ENCODE measurements around the gene TRUB1. TPM values are rescaled to one million over a fixed set of nuclear protein-coding genes. Genes with fewer than 3 reads are reported as not detected.

Gene TRUB1
- total and polyA plus RNA-seq, 2 of the 4 experiments (the other 2 are of a cell fraction) = 9.1 to 17.9 TPM

GRCh38 chr10:114956466-114956865, 18.5 kb downstream of the TRUB1 start:
- H2BK20ac ChIP-seq (ENCODE audit: low read depth, low read length) = no peak overlapping the region
- H3K9me3 ChIP-seq (ENCODE audit: control insufficient read depth, insufficient read depth, low read length) = no peaks in the 10 kb centered on the region
- no peak overlapping the region for H2BK5ac ChIP-seq (ENCODE audit: low read depth, low read length, poor library complexity, severe bottlenecking)
- no peak overlapping the region for H3K56ac ChIP-seq (ENCODE audit: extremely low read depth, insufficient read depth, low read length)
- H3K36me3 ChIP-seq (ENCODE audit: control insufficient read depth, insufficient read depth, low read length) = no peaks in the 10 kb centered on the region
- DNase-seq (no peak), ATAC-seq (ENCODE audit: low read depth) (no peak)
- H4K91ac ChIP-seq (ENCODE audit: insufficient read depth, low read depth, low read length) = no peak overlapping the region
- peaks cover 23 to 34% of the 10 kb centered on the region in 2 experiments for H3K79me1 ChIP-seq (ENCODE audit: low read depth in 1 of 2, low read length in 2 of 2)
- CTCF ChIA-PET = interaction anchor here (0.6 to 1.5 kb wide), 3 partner anchors 18 to 80 kb away, joined by 3 to 4 read pairs (median 3); no protein-coding TSS in a partner anchor
- H3K9me1 ChIP-seq (ENCODE audit: insufficient read depth, low read length) = peaks cover 4% of the 10 kb centered on the region
- no peak overlapping the region for H3K9ac ChIP-seq (ENCODE audit: low read depth, low read length)
- BruUV-seq (replicated peaks) = no TSS peak
- no peak overlapping the region for H3K18ac ChIP-seq (ENCODE audit: low read depth, low read length)
- no peak overlapping the region for H2AK9ac ChIP-seq (replicated peaks; ENCODE audit: low read depth, low read length, poor library complexity)
- in situ Hi-C loops (cut with MboI; ENCODE audit: low sequenced_read_pairs) (no loop called here), intact Hi-C loops (cut with micrococcal nuclease) (loop anchor here (5.0 kb wide), 1 partner anchor 1786 kb away; the partner anchor contains the start of gene HSPA12A), dilution Hi-C loops (cut with HindIII; ENCODE audit: low sequenced_read_pairs, unreplicated experiment) (no loop called here)
- no peak overlapping the region for H3K23ac ChIP-seq (ENCODE audit: low read depth, low read length)
- H3K4me1 ChIP-seq (ENCODE audit: control insufficient read depth, insufficient read depth, low read length) = peaks cover 4% of the 10 kb centered on the region
- POLR2A ChIA-PET (ENCODE audit: unreplicated experiment) = interaction anchor here (1.4 kb wide), 1 partner anchor 19 kb away, joined by 4 read pairs; the partner anchor contains the start of gene TRUB1
- no peak overlapping the region for H3K4me3 ChIP-seq (ENCODE audit: insufficient read depth, low read depth, low read length)
- peak overlapping the region; percentile 45 for H3K4me2 ChIP-seq (ENCODE audit: low read depth, low read length)
- H3K27ac ChIP-seq (ENCODE audit: insufficient read depth, low read length) = no peak overlapping the region
- H4K8ac ChIP-seq (ENCODE audit: low read depth in 2 of 2, low read length in 2 of 2) = no peak overlapping the region
- no peak overlapping the region for H2AFZ ChIP-seq (replicated peaks; ENCODE audit: low read length, poor library complexity)
- TF ChIP-seq SMC3 (IDR thresholded peaks at IDR 0.05; ENCODE audit: low read depth, low read length) (no peak), RAD21 (IDR thresholded peaks at IDR 0.05; ENCODE audit: low read length) (no peak), MAZ (IDR thresholded peaks at IDR 0.05; ENCODE audit: borderline replicate concordance, low read depth, low read length) (no peak), BHLHE40 (IDR thresholded peaks at IDR 0.05; ENCODE audit: low read depth, low read length) (no peak), MXI1 (IDR thresholded peaks at IDR 0.05; ENCODE audit: borderline replicate concordance, low read depth, low read length) (no peak), CHD1 (IDR thresholded peaks at IDR 0.05; ENCODE audit: low read depth, low read length) (no peak), ELK1 (IDR thresholded peaks at IDR 0.05; ENCODE audit: borderline replicate concordance, low read depth, low read length) (no peak), NFE2L2 (IDR thresholded peaks at IDR 0.05; ENCODE audit: low read depth, low read length) (no peak), FOS (IDR thresholded peaks at IDR 0.05; ENCODE audit: low read depth, low read length) (no peak), CEBPB (IDR thresholded peaks at IDR 0.05; ENCODE audit: low read depth, low read length) (no peak)
- no CpG with 5 or more reads among the region's 2 CpGs for WGBS, 2 experiments (ENCODE audit: extremely low coverage in 2 of 2, insufficient read length in 1 of 2)
- H3K4ac ChIP-seq (ENCODE audit: low read depth, low read length) = no peak overlapping the region
- no peak overlapping the region for H2BK15ac ChIP-seq (ENCODE audit: low read depth, low read length)
- H4K20me1 ChIP-seq (ENCODE audit: insufficient read depth, low read length) = peaks cover 12% of the 10 kb centered on the region; the same call in 1 of the 2 replicates
- no peak overlapping the region for H2BK120ac ChIP-seq (ENCODE audit: low read depth, low read length)
- H2AK5ac ChIP-seq (ENCODE audit: low read depth, low read length) = no peak overlapping the region
- no peaks in the 10 kb centered on the region for H3K27me3 ChIP-seq (ENCODE audit: control insufficient read depth, insufficient read depth, low read length)
- H3K14ac ChIP-seq (replicated peaks; ENCODE audit: low read depth, low read length) = no peak overlapping the region
- no peak overlapping the region for H4K5ac ChIP-seq (ENCODE audit: low read depth, low read length)
